Astrocyte (in vitro differentiated cells and primary cell): ENCODE results near the gene ZNF221. TPM values are rescaled to one million over a fixed set of nuclear protein-coding genes. Genes with fewer than 3 reads are reported as not detected.

Source experiments
- DNase-seq: peaks from one replicate; pipeline ENCODE4 v3.0.0-alpha.2; 2010; ENCODE audit warnings: low read depth
- FAIRE-seq: peaks from 2 replicates; lab custom pipeline; 2011; peaks lifted over from hg19 to GRCh38; lab: Jason Lieb, UNC
- H2AFZ ChIP-seq: 2 replicates; pipeline ENCODE4 v1.6.0; 2012; ENCODE audit warnings: low read depth, low read length, inconsistent platforms
- H3K27ac ChIP-seq: 2 replicates; pipeline ENCODE4 v1.5.1; 2011; ENCODE audit warnings: low read depth, low read length, inconsistent platforms
- H3K27me3 ChIP-seq: 2 replicates; pipeline ENCODE4 v1.6.0; 2011; ENCODE audit warnings: low read length, inconsistent platforms; ENCODE audit not compliant: insufficient read depth
- H3K36me3 ChIP-seq: 2 replicates; pipeline ENCODE4 v1.5.1; 2011; ENCODE audit warnings: low read length, inconsistent platforms; ENCODE audit not compliant: insufficient read depth
- H3K4me1 ChIP-seq: 2 replicates; pipeline ENCODE4 v1.5.1; 2011; ENCODE audit warnings: low read length, inconsistent platforms; ENCODE audit not compliant: insufficient read depth
- H3K4me2 ChIP-seq: 2 replicates; pipeline ENCODE4 v1.6.0; 2012; ENCODE audit warnings: low read length, inconsistent platforms
- H3K4me3 ChIP-seq: 2 replicates; pipeline ENCODE4 v1.5.1; 2011; ENCODE audit warnings: low read depth, mild to moderate bottlenecking, low read length, inconsistent platforms; ENCODE audit not compliant: insufficient read depth
- H3K79me2 ChIP-seq: 2 replicates; pipeline ENCODE4 v1.6.0; 2012; ENCODE audit warnings: mild to moderate bottlenecking, low read length, inconsistent platforms; ENCODE audit not compliant: insufficient read depth
- H3K9ac ChIP-seq: 2 replicates; pipeline ENCODE4 v1.6.0; 2012; ENCODE audit warnings: mild to moderate bottlenecking, low read length, inconsistent platforms
- H3K9me3 ChIP-seq: 2 replicates; pipeline ENCODE4 v1.5.1; 2012; ENCODE audit warnings: low read depth, mild to moderate bottlenecking, low read length, inconsistent platforms; ENCODE audit not compliant: insufficient read depth
- H4K20me1 ChIP-seq: 2 replicates; pipeline ENCODE4 v1.6.0; 2012; ENCODE audit warnings: low read length, inconsistent platforms; ENCODE audit not compliant: insufficient read depth
- H3K27ac Mint-ChIP-seq: one replicate; pipeline ENCODE4 v1.8.0; 2021; ENCODE audit warnings: mild to moderate bottlenecking, mixed read lengths; ENCODE audit not compliant: unreplicated experiment
- H3K27me3 Mint-ChIP-seq: one replicate; pipeline ENCODE4 v1.8.0; 2021; ENCODE audit warnings: low read depth, mixed read lengths; ENCODE audit not compliant: unreplicated experiment
- H3K36me3 Mint-ChIP-seq: one replicate; pipeline ENCODE4 v1.8.0; 2021; ENCODE audit warnings: low read depth, mixed read lengths; ENCODE audit not compliant: unreplicated experiment
- H3K4me1 Mint-ChIP-seq: one replicate; pipeline ENCODE4 v1.8.0; 2021; ENCODE audit warnings: low read depth, mixed read lengths; ENCODE audit not compliant: unreplicated experiment
- H3K4me3 Mint-ChIP-seq: one replicate; pipeline ENCODE4 v1.8.0; 2021; ENCODE audit warnings: mild to moderate bottlenecking, moderate library complexity, mixed read lengths; ENCODE audit not compliant: unreplicated experiment
- H3K9me3 Mint-ChIP-seq: one replicate; pipeline ENCODE4 v1.8.0; 2021; ENCODE audit warnings: mild to moderate bottlenecking, mixed read lengths; ENCODE audit not compliant: unreplicated experiment
- EZH2 ChIP-seq: IDR thresholded peaks from 2 replicates; pipeline ENCODE4 v1.6.1; 2012; ENCODE audit warnings: mild to moderate bottlenecking, low read length, inconsistent platforms; ENCODE audit not compliant: insufficient read depth
- total RNA-seq: library from RNA; stranded (reverse); gene quantifications from 2 replicates; pipeline ENCODE4 v1.2.1, GENCODE V29; 2021
- TF ChIP-seq, protein P1 (sequence below): IDR thresholded peaks from 2 replicates; pipeline ENCODE4 v1.5.1; 2011; ENCODE audit warnings: low read depth, mild to moderate bottlenecking, inconsistent platforms, low read length, moderate library complexity; ENCODE audit not compliant: insufficient read depth

ZNF221 gene
- total RNA-seq, 1 donor from 2014 or later, result 6.6 TPM

DNA sequence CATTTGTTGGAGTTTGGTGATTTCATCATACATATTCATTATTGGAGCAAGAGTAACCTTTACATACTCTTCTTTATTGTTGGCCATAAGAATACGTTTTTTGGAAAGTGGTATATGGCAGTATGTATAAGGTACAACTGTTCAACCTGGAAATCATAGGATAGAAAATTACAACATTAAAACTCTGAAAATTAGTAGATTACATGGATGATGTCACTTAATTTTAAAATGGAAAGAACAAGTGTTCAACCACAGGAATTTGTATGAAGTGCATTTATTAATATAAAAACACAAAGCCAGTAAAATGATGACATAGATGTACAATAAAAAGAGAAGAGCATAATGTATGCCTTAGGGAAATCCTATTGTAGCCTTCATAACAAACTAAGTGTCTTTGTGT, 25.7 kb downstream of the ZNF221 start:
- Histone ChIP-seq H3K4me1 (no peaks in the 10 kb centered on the region), H3K4me3 (no peak overlapping the region), H3K27ac (no peak overlapping the region), H2AFZ (no peak overlapping the region), H4K20me1 (no peaks in the 10 kb centered on the region), H3K27me3 (no peaks in the 10 kb centered on the region), H3K36me3 (no peaks in the 10 kb centered on the region), H3K79me2 (no peaks in the 10 kb centered on the region), H3K9ac (no peak overlapping the region), H3K9me3 (peaks cover 3% of the 10 kb centered on the region), H3K4me2 (no peak overlapping the region)
- Mint-ChIP-seq H3K9me3 (peaks cover 31% of the 10 kb centered on the region), H3K4me1 (no peaks in the 10 kb centered on the region), H3K4me3 (no peak overlapping the region), H3K36me3 (peaks cover 27% of the 10 kb centered on the region), H3K27ac (no peak overlapping the region), H3K27me3 (no peaks in the 10 kb centered on the region)
- DNase-seq (no peak), FAIRE-seq (no peak)
- TF ChIP-seq EZH2, result no peak

DNA sequence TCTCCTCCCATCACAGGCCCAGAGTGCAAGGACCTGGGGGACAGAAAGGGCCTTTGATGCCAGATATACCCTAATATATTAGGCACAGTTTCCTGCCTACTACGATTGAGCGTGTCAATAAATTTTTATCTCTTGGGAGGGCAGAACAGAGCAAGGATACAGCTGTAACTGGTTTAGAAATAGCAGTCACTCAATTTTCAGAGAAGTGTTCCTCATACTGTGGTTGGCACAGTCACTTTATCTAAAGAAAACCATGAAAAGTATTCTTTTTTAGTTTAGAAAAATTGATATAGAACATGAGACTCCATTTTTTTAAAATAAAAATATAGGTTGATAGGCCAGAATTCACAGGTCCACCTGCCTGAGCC, 32.5 kb downstream of the ZNF221 start:
- peaks cover 4% of the 10 kb centered on the region for H3K36me3 Mint-ChIP-seq
- no peak for FAIRE-seq

DNA sequence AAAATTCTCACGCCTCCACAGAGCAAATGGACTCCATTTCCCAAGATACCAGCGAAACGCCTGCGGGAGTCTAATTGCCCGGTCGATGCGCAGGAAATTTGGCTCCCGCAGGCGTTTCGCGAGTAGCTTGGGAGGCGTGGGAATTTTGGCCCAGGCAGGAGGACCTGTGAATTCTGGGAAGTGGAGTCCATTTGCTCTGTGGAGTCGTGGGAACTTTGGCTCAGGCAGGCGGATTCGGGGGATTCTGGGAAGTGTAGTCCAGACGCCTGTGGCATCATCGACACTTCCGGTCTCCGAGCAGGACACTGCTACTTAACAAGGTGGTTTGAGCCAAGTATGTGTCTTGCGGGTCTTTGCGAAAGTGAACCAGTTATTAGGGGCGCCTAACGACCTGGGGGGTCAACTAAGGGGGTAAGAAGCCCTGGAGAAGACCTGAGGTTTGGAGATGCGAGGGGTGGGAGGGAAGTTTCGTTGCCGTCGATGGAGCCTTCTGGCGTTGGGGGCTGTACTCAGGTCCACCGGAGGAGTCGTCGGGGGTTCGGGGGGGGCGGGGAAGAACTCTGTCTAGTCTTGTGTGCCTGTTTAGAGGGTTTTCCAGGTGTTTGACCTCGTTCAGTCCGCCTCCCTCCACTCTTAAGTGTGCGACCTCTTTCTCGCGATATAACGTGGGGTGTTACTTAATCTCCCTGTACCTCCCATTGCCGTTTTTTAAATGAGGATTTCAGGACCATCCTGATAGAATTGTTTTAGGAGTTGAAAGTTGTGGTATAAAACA, 33.1 kb downstream of the ZNF221 start, which contains the start of gene ZNF155:
Gene ZNF155, plus strand, starts transcription at position 277 of the 775 bp plus-strand sequence. CDS start 4,356 bp downstream, outside the sequence.
- H3K4me1 ChIP-seq, result peaks cover 7% of the 10 kb centered on the region
- no peaks in the 10 kb centered on the region for H3K27me3 ChIP-seq
- peak within 1 kb of the TSS; percentile 90 for H3K9ac ChIP-seq
- peak within 1 kb of the TSS; percentile 100 for H2AFZ ChIP-seq
- H3K27ac Mint-ChIP-seq, result peak within 1 kb of the TSS; percentile 96
- TF ChIP-seq, protein P1, sequence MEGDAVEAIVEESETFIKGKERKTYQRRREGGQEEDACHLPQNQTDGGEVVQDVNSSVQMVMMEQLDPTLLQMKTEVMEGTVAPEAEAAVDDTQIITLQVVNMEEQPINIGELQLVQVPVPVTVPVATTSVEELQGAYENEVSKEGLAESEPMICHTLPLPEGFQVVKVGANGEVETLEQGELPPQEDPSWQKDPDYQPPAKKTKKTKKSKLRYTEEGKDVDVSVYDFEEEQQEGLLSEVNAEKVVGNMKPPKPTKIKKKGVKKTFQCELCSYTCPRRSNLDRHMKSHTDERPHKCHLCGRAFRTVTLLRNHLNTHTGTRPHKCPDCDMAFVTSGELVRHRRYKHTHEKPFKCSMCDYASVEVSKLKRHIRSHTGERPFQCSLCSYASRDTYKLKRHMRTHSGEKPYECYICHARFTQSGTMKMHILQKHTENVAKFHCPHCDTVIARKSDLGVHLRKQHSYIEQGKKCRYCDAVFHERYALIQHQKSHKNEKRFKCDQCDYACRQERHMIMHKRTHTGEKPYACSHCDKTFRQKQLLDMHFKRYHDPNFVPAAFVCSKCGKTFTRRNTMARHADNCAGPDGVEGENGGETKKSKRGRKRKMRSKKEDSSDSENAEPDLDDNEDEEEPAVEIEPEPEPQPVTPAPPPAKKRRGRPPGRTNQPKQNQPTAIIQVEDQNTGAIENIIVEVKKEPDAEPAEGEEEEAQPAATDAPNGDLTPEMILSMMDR, result no peak
- no peak for TF ChIP-seq EZH2
- H3K27me3 Mint-ChIP-seq, result no peaks in the 10 kb centered on the region
- DNase-seq (peak; percentile 97), FAIRE-seq (peak; percentile 93)
- peak within 1 kb of the TSS; percentile 100 for H3K4me3 ChIP-seq
- H3K36me3 Mint-ChIP-seq, result peaks cover 6% of the 10 kb centered on the region
- H3K4me2 ChIP-seq, result peak within 1 kb of the TSS; percentile 96
- H3K4me1 Mint-ChIP-seq, result no peaks in the 10 kb centered on the region
- H3K27ac ChIP-seq, result peak within 1 kb of the TSS; percentile 74
- no peaks in the 10 kb centered on the region for H4K20me1 ChIP-seq
- no peaks in the 10 kb centered on the region for H3K9me3 ChIP-seq
- no peaks in the 10 kb centered on the region for H3K9me3 Mint-ChIP-seq
- H3K4me3 Mint-ChIP-seq, result peak within 1 kb of the TSS; percentile 99
- H3K79me2 ChIP-seq, result peaks cover 18% of the 10 kb centered on the region
- peaks cover 5% of the 10 kb centered on the region for H3K36me3 ChIP-seq

More for the DNA sequence above, 32.5 kb downstream of the ZNF221 start:
- no peaks in the 10 kb centered on the region for H4K20me1 ChIP-seq
- peak overlapping the region; percentile 100 for H2AFZ ChIP-seq
- no peak overlapping the region for H3K9ac ChIP-seq
- Mint-ChIP-seq H3K9me3 (no peaks in the 10 kb centered on the region), H3K4me3 (peak overlapping the region; percentile 99), H3K4me1 (no peaks in the 10 kb centered on the region), H3K27me3 (no peaks in the 10 kb centered on the region), H3K27ac (no peak overlapping the region)
- H3K4me2 ChIP-seq, result peak overlapping the region; percentile 96
- peaks cover 7% of the 10 kb centered on the region for H3K4me1 ChIP-seq
- peak overlapping the region; percentile 100 for H3K4me3 ChIP-seq
- TF ChIP-seq EZH2, result no peak
- TF ChIP-seq, protein P1, result no peak
- DNase-seq, result no peak
- no peaks in the 10 kb centered on the region for H3K36me3 ChIP-seq
- H3K27me3 ChIP-seq, result no peaks in the 10 kb centered on the region
- peaks cover 18% of the 10 kb centered on the region for H3K79me2 ChIP-seq
- H3K9me3 ChIP-seq, result no peaks in the 10 kb centered on the region
- peak overlapping the region; percentile 74 for H3K27ac ChIP-seq
